Measurements from ENCODE around the gene PLSCR1. TPM values are rescaled to one million over a fixed set of nuclear protein-coding genes. Genes with fewer than 3 reads are reported as not detected.

Gene PLSCR1
- total and polyA plus RNA-seq, 2 of the 4 experiments (the other 2 are of a cell fraction), result 5.6 to 13.2 TPM

GRCh38 chr3:146470425-146470990, 73.9 kb downstream of the PLSCR1 start:
- Histone ChIP-seq H3K9me3 (ENCODE audit: control insufficient read depth, insufficient read depth, low read length) (no peaks in the 10 kb centered on the region), H3K18ac (ENCODE audit: low read depth, low read length) (no peak overlapping the region), H3K4me3 (ENCODE audit: insufficient read depth, low read depth, low read length) (no peak overlapping the region), H3K27me3 (ENCODE audit: control insufficient read depth, insufficient read depth, low read length) (no peaks in the 10 kb centered on the region; the same call in 1 of the 2 replicates), H3K9ac (ENCODE audit: low read depth, low read length) (no peak overlapping the region), H2BK20ac (ENCODE audit: low read depth, low read length) (no peak overlapping the region), H3K36me3 (ENCODE audit: control insufficient read depth, insufficient read depth, low read length) (no peaks in the 10 kb centered on the region), H2AK9ac (replicated peaks; ENCODE audit: low read depth, low read length, poor library complexity) (no peak overlapping the region), H2BK120ac (ENCODE audit: low read depth, low read length) (no peak overlapping the region), H4K91ac (ENCODE audit: insufficient read depth, low read depth, low read length) (no peak overlapping the region), H4K8ac (ENCODE audit: low read depth in 2 of 2, low read length in 2 of 2) (no peak overlapping the region), H3K9me1 (ENCODE audit: insufficient read depth, low read length) (no peaks in the 10 kb centered on the region), H3K79me1 (ENCODE audit: low read depth in 1 of 2, low read length in 2 of 2) (no peaks in the 10 kb centered on the region), H2BK15ac (ENCODE audit: low read depth, low read length) (no peak overlapping the region), H3K4me1 (ENCODE audit: control insufficient read depth, insufficient read depth, low read length) (peaks cover 4% of the 10 kb centered on the region), H4K20me1 (ENCODE audit: insufficient read depth, low read length) (no peaks in the 10 kb centered on the region), H2AK5ac (ENCODE audit: low read depth, low read length) (no peak overlapping the region), H3K4ac (ENCODE audit: low read depth, low read length) (no peak overlapping the region), H3K56ac (ENCODE audit: extremely low read depth, insufficient read depth, low read length) (no peak overlapping the region), H4K5ac (ENCODE audit: low read depth, low read length) (no peak overlapping the region), H2BK5ac (ENCODE audit: low read depth, low read length, poor library complexity, severe bottlenecking) (no peak overlapping the region), H3K4me2 (ENCODE audit: low read depth, low read length) (no peak overlapping the region), H3K14ac (replicated peaks; ENCODE audit: low read depth, low read length) (no peak overlapping the region), H3K27ac (ENCODE audit: insufficient read depth, low read length) (no peak overlapping the region), H3K23ac (ENCODE audit: low read depth, low read length) (no peak overlapping the region), H2AFZ (replicated peaks; ENCODE audit: low read length, poor library complexity) (no peak overlapping the region)
- intact Hi-C loops (cut with micrococcal nuclease) (no loop called here), dilution Hi-C loops (cut with HindIII; ENCODE audit: low sequenced_read_pairs, unreplicated experiment) (no loop called here), in situ Hi-C loops (cut with MboI; ENCODE audit: low sequenced_read_pairs) (no loop called here)
- DNase-seq (no peak), ATAC-seq (ENCODE audit: low read depth) (no peak)
- no peak for TF ChIP-seq USF2 (IDR thresholded peaks at IDR 0.05; ENCODE audit: low read depth, low read length)
- no peak for TF ChIP-seq CTCF (conservative IDR thresholded peaks at IDR 0.05; ENCODE audit: low read depth, low read length)
- BruUV-seq (replicated peaks), result no TSS peak
- CTCF ChIA-PET, result no interaction called here
- POLR2A ChIA-PET (ENCODE audit: unreplicated experiment), result no interaction called here
- 100% methylated on average over 1 of the region's 9 CpGs; no CpG with 5 or more reads in 1 of the 2 experiments for WGBS, 2 experiments (ENCODE audit: extremely low coverage in 2 of 2, insufficient read length in 1 of 2)

Measured in IMR-90 (cell line).